ENCODE data around the gene FAIM2. TPM values are rescaled to one million over a fixed set of nuclear protein-coding genes. Genes with fewer than 3 reads are reported as not detected.

The FAIM2 gene
- total and polyA plus RNA-seq, 9 of the 15 experiments (the other 6 are each of a cell fraction or from before 2014, with no cell fraction given), result 0.01 to 0.10 TPM; not detected in 7

DNA sequence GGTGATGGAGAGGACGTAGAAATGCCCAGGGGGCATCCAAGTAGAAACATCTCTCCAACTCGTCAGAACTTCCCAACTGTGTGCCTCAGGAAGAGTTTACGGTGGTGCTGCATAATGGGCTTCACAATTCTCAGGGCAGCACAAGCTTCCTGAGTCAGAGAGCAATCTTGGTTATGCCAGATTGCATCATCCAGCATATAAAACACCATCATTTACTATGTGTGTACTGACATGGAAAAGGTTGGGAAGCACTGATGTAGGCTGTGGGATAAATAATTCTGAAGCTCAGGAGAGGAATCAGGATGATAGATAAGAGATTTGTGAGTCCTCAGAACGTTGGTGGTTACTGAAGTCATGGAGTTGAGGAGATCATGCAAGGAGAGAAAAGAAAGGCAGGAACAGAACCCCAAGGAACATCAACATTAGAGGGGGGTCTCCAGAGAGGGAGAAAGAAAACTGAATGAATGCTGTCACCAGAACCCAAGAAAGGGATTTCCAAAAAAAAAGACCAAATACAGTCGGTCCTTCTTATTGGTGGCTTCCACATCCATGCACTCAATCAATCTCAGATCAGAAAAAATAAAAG, 70.8 kb downstream of the FAIM2 start (continued):
- TF ChIP-seq RBM25 (IDR thresholded peaks at IDR 0.05; ENCODE audit: low read depth, low read length, severe bottlenecking) (no peak), MTA2 (IDR thresholded peaks at IDR 0.05; ENCODE audit: low read depth) (no peak), NUFIP1 (IDR thresholded peaks at IDR 0.05; ENCODE audit: partially characterized antibody) (no peak), KLF13 (tag; IDR thresholded peaks at IDR 0.05; ENCODE audit: borderline replicate concordance, low read depth) (no peak), BACH1 (tag; IDR thresholded peaks at IDR 0.05) (peak; percentile 72; the same call in 1 of the 2 replicates), RB1 (IDR thresholded peaks at IDR 0.05; ENCODE audit: low read depth) (no peak), NRF1 (conservative IDR thresholded peaks at IDR 0.05 in 1 of 2, IDR thresholded peaks at IDR 0.05 in 1 of 2) (no peak)
- TF ChIP-seq, protein P1, sequence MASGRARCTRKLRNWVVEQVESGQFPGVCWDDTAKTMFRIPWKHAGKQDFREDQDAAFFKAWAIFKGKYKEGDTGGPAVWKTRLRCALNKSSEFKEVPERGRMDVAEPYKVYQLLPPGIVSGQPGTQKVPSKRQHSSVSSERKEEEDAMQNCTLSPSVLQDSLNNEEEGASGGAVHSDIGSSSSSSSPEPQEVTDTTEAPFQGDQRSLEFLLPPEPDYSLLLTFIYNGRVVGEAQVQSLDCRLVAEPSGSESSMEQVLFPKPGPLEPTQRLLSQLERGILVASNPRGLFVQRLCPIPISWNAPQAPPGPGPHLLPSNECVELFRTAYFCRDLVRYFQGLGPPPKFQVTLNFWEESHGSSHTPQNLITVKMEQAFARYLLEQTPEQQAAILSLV (tag; IDR thresholded peaks at IDR 0.05), result peak; percentile 10; the same call in 1 of the 2 replicates
- TF ChIP-seq, protein P2, sequence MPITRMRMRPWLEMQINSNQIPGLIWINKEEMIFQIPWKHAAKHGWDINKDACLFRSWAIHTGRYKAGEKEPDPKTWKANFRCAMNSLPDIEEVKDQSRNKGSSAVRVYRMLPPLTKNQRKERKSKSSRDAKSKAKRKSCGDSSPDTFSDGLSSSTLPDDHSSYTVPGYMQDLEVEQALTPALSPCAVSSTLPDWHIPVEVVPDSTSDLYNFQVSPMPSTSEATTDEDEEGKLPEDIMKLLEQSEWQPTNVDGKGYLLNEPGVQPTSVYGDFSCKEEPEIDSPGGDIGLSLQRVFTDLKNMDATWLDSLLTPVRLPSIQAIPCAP (CRISPR knock-in tag; IDR thresholded peaks at IDR 0.05; ENCODE audit: borderline replicate concordance), result no peak

DNA sequence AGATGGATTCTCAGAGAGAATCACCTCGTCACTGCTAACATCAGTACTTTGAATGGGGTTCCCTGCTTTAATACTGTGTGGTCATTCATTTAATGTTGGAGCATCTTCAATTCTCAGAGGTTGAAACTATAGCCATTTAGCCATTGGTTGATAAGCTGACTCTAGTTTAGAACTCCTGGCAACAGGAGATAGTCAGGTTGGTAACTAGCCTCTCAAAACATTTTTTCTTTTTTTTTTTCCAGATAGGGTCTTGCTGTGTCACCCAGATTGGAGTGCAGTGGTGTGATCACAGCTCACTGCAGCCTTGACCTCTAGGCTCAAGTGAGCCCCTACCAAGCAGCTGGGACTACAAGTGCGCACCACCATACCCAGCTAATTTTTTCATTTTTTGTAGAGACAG, 72.0 kb downstream of the FAIM2 start:
- no TSS peak for BruUV-seq (replicated peaks)
- TF ChIP-seq ZFPM2 (CRISPR knock-in tag; IDR thresholded peaks at IDR 0.05) (no peak), MAFG (tag; conservative IDR thresholded peaks at IDR 0.05) (0 out of 2 replicates have a peak, but pooled peaks have one; percentile 40), ATF1 (CRISPR knock-in tag; IDR thresholded peaks at IDR 0.05) (no peak), ATF1 (tag; IDR thresholded peaks at IDR 0.05) (no peak), ASH1L (IDR thresholded peaks at IDR 0.05; ENCODE audit: borderline replicate concordance, low read depth, partially characterized antibody) (no peak), NFE2 (IDR thresholded peaks at IDR 0.05; ENCODE audit: low read depth) (peak; percentile 46; the same call in 1 of the 2 replicates), TAL1 (IDR thresholded peaks at IDR 0.05) (peak; percentile 14; the same call in 1 of the 2 replicates), CBFA2T3 (IDR thresholded peaks at IDR 0.05) (peak; percentile 56), SAP30 (IDR thresholded peaks at IDR 0.05; ENCODE audit: borderline replicate concordance, insufficient read depth, low read depth, low read length, poor library complexity, severe bottlenecking) (no peak)
- TF ChIP-seq, protein P3, sequence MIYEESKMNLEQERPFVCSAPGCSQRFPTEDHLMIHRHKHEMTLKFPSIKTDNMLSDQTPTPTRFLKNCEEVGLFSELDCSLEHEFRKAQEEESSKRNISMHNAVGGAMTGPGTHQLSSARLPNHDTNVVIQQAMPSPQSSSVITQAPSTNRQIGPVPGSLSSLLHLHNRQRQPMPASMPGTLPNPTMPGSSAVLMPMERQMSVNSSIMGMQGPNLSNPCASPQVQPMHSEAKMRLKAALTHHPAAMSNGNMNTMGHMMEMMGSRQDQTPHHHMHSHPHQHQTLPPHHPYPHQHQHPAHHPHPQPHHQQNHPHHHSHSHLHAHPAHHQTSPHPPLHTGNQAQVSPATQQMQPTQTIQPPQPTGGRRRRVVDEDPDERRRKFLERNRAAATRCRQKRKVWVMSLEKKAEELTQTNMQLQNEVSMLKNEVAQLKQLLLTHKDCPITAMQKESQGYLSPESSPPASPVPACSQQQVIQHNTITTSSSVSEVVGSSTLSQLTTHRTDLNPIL (CRISPR knock-in tag; IDR thresholded peaks at IDR 0.05), result no peak

More for the DNA sequence above, 72.0 kb downstream of the FAIM2 start:
- Histone ChIP-seq H2AFZ (ENCODE audit: low read depth, low read length) (no peak overlapping the region), H3K4me3 (no peak overlapping the region), H3K9me1 (ENCODE audit: control insufficient read depth, insufficient read depth, low read length) (no peaks in the 10 kb centered on the region), H3K4me1 (replicated peaks in 1 of 2; ENCODE audit: control insufficient read depth in 2 of 2, insufficient read depth in 2 of 2, low read length in 2 of 2) (peaks cover 21 to 28% of the 10 kb centered on the region in 2 experiments), H4K20me1 (replicated peaks; ENCODE audit: control insufficient read depth, insufficient read depth, low read length) (peaks cover 5% of the 10 kb centered on the region; the same call in 1 of the 2 replicates), H3K4me2 (ENCODE audit: insufficient read depth, low read length) (no peak overlapping the region), H3K27ac (ENCODE audit: extremely low read depth, low read depth, low read length) (no peak overlapping the region), H3K79me2 (ENCODE audit: control insufficient read depth, insufficient read depth, low read length) (peaks cover 9% of the 10 kb centered on the region; the same call in 2 of the 3 replicates), H3K9me3 (replicated peaks; ENCODE audit: control insufficient read depth, insufficient read depth, low read depth, low read length) (no peaks in the 10 kb centered on the region), H3K27me3 (ENCODE audit: control insufficient read depth in 2 of 2, insufficient read depth in 2 of 2, low read length in 2 of 2) (no peaks in the 10 kb centered on the region), H3K9ac (ENCODE audit: insufficient read depth in 1 of 2, low read depth in 2 of 2, low read length in 2 of 2) (no peak overlapping the region), H3K36me3 (ENCODE audit: control insufficient read depth, insufficient read depth, low read length) (no peaks in the 10 kb centered on the region)
- DNase-seq (ENCODE audit: extremely low read depth in 1 of 4, low spot score in 3 of 4) (no peak), FAIRE-seq (no peak), ATAC-seq (no peak)
- ChIA-PET POLR2A (interaction anchor here (0.9 to 1.7 kb wide), 6 partner anchors 10 to 90 kb away, joined by 3 to 9 read pairs (median 3); partner anchors contain the start of genes BCDIN3D and TMBIM6), CTCF (ENCODE audit: low intra/inter-chr PET ratio) (no interaction called here)
- WGBS (ENCODE audit: insufficient coverage, low coverage, missing lambda C conversion rate), result 68% methylated on average over 2 of the region's 2 CpGs
- intact Hi-C loops (cut with micrococcal nuclease) (no loop called here), in situ Hi-C loops (cut with MboI) (no loop called here)
